NK-92 (cell line): ENCODE measurements around the gene HOXA7.

Experiments used
- DNase-seq: peaks from one replicate; lab custom pipeline; 2025; ENCODE audit not compliant: unreplicated experiment; lab: John Stamatoyannopoulos, UW

Gene HOXA7

DNA sequence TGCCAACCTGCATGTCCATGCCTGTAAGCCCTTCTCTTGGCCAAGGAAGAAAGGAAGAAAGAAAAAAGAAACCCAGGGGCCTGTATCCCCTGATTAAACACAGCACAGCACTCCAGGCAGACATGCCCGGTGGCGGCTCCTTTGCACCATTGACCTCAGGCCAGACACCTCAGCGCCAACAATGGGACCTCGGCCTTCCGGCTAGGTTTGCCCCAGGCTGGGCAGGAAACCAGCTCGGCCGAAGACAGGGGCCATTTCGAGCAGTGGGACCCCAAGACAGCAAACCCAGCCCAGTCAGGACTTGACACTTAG, 14.8 kb upstream of the HOXA7 start:
- no peak for DNase-seq

DNA sequence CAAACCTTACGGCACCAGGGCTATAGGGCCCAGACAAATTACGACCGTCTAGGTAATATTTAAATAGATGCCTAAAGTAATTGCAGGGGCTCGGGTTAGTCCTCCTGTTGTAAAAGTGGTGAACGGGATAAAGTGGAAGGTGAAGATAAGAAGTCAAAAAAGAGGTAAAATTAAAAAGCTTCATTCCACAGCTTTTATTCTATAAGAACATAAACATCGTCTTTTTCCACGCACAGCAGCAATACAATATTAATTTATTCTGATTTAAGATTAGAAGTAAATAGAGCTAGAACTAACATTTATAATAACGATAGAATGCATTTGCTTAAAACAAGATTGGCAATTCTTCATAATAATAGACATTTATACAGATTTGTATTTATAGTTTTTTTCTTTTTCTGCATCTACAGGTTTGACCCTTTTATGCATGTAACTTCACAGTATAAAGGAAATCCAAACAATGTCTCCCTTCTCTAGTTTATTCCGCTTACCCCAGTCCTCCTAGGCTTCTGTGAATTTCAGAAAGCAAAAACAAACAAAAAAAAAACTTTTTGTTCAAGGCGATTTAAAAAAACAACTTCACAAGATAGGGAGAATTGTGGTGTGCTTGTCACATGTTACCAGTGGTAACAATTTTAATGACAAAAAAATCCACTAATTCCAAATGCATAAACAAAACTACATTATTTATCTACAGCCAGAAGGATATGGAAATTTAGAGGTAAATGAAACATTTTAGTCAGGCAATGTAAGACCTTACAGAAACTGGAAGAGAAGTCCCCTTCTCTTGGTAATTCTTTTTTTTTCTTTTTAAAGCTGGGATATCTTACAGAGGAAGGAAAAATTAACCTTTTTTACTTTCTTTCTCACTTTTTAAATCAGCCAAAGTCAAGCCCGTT, 14.2 kb upstream of the HOXA7 start:
- no peak for DNase-seq

DNA sequence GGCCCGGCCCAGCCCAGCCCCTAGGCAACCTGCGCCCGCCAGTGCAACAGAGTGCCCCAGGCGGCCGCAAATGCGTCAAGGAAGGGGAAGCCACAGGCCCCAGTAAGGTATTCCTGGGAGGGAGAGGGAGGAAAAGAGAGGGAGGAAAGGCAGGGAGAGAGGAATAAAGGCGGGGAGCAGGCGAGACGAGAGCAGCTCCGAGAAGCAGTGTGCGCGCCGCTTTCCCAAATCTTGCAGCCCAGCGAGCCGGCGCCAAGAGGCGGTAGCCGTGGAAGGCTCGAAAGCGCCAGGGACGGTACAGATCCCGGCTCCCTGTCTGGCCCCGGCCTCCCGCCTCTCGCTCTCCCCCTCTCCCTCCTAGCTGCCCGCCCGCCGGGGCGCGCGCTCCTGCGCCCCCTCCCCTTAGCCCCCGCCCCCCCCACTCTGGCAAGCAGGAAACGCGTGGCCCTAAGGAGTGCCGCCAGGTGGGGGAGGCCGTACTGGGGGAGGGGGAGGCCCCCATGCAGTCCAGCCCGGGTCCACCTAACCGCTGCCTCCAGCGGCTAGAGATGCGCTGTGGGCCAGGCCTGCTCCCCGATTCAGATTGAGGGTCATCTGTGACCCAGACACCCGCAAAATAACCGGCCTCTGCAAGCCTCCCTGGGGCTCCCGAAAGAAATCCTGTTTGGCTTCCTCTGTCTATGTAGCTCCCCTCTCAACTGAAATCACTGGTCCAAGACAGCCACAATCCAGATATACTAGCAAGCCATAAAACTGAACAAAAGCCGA, 13.4 kb upstream of the HOXA7 start:
- no peak for DNase-seq

DNA sequence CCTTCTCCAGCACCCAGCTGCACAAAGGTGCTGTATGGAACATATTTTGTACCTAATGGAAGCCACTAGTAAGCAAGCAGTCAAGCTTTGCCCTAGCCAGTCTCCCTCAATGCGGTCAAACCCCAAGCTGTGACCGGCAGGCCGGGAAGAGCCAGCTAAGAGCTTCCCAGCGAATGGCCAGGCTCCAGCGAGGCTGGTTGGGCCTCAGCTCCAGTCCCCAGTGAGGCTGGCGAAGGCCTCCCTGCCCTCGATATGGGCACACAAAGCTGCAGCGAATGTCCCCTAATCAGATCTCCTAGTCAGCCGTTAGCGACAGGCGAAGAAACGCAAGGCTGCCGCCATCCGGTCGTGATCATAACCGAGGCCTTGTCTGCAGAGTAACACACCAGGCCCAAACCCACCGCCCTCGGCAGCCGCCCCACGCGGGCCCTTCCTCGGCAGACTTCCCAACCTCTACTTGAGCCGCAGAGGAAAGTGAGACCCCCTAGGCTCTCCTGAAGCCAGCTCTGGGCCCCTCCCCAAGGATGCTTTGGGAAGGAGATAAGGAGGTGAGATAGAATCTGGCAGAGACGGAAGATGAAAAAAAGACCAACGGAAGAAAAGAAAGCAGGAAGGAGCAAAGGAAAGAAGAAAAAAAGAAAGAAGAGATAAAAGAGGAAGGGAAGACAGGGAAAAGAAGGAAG, 11.9 kb upstream of the HOXA7 start:
- no peak for DNase-seq

DNA sequence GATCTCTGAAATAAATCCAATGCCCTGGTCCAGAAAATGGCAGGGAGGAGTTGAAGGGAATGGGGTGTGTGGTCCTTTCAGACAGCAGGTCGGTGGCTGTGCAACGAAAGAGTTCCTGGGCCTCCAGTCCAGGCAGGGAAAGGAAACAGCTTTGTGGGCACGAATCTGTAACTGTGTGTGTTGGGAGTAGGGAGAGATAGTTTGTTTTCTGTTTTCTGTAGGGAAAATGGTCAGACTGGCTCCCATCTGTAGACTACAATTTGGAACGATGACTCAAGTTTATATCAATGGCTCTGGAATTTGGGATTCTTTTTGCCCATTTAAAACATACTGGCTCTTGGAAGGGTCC, 11.4 kb upstream of the HOXA7 start:
- no peak for DNase-seq

DNA sequence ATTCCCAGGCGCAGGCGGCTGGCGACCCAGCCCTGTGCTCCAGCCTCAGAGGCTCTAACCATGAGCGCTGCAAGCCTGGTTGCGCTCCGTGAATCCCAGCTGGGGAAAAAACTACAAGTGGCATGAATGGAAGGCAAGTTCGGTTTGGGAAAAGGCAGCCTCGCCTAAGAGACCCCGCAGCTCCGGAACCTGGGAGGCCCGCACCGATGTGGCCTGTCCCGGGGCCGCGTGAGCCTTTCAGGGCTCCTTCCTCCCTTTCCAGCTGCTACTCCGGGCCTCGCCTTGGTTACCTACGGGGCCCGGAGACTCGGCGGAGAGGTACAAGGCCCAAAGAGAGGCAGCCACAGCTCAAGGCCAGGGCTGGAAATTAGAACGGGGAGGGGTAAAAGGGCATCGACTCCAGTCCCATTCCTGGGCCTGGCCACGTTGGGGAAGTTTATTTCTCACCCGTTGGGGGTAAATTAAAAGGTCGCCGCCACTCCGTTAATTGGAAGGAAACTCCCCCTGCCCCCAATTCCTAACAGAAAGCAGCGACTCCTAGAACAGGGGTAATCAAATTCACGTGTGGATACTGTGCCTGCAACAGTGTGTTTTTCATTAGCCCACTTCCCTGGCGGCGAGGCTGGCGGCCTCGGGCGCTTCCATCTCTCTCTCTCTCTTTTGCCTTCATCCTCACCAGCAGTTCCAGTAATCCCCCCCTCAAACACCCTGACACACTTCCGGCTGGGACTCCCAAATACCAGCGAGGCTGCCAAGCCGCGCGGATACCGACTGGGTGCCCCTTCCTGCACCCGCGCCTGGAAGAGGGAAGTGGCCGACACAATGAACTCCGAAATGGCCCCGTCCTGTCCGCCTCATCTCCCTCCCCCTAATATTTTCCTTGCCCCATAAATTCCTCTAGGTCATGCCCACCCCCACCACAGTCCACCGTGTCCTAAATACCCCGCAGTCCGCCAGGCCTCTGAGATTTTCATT, 10.3 kb upstream of the HOXA7 start:
- no peak for DNase-seq

DNA sequence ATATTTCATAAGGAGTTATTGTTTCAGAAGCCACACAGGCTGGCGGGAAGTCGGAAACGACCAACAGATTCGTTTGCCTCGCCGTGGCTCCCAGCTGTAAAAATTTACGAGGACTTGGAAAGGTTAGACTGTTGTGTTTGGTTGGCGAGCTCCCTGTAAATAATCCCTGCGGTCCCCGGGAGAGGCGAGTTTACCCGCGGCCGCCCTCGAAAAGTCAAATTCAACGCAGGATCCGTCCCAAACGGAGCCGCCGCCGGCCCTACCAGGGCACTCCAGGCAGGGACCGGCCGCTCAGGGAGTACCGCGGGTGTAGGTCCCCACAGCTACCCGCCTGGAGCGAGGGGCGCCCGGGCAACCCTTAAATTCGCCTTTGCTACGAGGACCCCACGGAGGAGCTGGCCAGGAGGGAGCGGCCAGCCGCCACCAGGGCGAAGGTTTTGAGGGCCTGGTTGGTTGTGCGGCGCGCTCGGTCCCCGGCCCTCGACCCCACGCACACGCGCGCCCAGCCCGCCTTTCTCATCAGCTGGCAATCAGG, 9.6 kb upstream of the HOXA7 start:
- no peak for DNase-seq

DNA sequence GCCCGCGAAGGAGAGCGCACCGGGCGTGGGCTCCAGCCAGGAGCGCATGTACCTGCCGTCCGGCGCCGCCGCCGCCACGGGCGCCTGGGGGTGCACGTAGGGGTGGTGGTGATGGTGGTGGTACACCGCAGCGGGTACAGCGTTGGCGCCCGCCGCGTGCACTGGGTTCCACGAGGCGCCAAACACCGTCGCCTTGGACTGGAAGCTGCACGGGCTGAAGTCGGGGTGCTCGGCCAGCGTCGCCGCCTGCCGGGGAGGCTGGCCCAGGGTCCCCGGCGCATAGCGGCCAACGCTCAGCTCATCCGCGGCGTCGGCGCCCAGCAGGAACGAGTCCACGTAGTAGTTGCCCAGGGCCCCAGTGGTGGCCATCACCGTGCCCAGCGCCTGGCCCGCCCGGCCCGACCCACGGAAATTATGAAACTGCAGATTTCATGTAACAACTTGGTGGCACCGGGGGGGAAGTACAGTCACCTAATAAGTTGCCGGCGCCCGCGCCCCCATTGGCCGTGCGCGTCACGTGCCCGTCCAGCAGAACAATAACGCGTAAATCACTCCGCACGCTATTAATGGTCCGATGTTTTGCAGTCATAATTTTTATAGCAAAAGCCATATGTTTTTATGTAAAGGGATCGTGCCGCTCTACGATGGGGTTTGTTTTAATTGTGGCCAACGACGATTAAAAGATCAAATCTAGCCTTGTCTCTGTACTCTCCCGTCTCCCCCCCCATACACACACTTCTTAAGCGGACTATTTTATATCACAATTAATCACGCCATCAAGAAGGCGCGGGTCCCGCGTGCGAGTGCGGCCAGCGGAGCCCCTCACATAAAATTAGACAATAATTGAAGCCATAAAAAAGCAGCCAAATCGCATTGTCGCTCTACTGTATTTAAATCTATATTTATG, 8.9 kb upstream of the HOXA7 start, which contains the start of gene HOXA9:
Gene HOXA9, minus strand, starts transcription at position 449 of the 907 bp plus-strand sequence. Its CDS starts 80 bp downstream, at position 369.
- DNase-seq: no peak

DNA sequence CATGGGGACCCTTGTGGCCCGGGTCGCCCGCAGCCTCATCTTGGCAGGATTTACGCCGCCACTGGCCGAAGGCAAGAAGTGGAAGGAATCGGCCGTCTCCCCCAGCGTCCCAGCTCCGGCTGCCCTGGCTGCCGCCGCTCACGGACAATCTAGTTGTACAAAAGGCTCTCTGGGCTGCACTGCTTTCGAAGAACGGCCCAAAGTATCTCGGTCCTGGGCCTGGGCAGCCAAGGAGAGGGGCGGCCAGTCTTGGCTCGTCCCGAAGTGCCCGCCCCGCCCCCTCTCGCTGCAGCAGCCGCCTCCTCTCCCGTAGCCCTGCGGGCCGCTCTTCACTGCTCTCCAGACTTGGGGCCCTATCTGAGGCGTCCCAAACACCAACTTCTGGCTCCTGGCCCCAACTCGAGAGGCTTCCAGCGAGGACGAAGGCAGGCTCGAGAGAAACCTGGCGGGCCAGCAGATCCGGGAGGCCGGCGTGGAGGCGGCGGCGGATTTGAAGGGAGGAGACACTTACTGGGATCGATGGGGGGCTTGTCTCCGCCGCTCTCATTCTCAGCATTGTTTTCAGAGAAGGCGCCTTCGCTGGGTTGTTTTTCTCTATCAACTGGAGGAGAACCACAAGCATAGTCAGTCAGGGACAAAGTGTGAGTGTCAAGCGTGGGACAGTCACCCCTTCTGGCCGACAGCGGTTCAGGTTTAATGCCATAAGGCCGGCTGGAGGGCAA, 8.1 kb upstream of the HOXA7 start:
- no peak for DNase-seq

DNA sequence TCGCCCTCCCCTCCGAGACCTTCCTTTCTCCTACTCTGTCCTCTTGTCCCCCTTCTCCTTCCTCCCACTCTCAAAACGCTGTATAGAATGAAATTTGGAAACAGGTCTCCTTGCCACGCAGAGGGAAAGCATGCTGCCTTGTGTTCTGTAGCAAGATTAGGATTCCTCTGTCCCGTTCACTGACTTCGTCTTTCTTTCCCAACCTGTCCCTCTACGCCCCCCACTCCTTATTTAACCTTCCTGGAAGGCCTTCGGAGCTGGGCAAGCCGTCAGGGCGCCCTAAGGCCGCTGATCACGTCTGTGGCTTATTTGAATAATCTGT, 7.5 kb upstream of the HOXA7 start:
- no peak for DNase-seq

DNA sequence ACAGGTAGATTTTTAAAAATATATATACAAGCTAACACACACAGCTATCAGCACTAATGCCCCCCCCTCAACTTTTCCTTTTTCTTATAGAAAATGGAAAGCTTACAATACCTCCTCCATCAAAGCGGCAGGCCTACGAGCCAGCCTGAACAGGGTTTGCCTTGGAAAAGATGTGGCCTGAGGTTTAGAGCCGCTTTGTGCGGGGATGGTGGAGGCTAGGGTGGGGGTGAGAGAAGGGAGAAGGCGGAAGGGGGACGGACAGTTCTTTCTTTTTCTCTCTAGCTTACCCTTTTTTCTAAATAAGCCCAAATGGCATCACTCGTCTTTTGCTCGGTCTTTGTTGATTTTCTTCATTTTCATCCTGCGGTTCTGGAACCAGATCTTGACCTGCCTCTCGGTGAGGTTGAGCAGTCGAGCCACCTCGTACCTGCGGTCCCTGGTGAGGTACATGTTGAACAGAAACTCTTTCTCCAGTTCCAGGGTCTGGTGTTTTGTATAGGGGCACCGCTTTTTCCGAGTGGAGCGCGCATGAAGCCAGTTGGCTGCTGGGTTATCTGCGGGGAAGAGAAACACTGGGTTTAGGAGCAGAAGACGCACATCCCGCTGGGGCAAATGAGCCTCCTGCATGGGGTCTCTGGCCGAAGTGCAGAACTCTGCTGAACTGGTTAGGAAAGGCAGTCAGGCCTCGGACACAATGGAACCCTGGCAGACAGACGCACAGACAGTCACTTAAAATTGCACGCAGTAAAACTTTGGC, 7.0 kb upstream of the HOXA7 start:
- no peak for DNase-seq

DNA sequence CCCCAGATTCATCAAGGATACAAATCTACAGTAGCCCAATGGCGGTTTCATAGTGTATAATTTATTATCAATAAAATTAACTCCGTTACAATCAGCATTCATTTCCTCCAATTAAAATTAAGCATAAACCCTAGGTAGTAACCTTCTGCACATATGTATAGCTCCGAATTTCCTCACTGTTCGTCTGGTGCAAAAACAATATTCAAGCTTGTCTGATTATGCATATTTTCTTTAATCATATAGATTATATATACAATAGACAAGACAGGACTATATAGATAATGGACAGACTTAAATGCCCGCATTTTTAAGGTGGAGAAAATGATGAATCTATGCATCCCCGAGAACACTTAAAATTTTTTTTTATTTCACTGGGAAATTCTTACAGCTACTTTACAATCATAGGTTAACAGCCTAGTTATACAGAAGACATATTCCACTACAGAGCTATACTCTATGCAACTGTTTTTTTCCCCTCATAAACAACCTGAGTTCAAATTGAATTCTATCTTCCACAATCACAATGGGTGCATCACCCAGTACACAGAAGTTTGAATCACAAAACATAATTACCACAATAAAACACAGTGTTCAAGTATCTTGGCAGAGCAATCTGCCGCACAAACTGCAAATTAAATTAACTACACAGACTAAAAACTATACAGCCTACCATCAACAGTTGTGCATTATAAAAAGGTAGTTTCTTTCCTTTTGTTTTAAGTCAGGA, 6.2 kb upstream of the HOXA7 start:
- no peak for DNase-seq

DNA sequence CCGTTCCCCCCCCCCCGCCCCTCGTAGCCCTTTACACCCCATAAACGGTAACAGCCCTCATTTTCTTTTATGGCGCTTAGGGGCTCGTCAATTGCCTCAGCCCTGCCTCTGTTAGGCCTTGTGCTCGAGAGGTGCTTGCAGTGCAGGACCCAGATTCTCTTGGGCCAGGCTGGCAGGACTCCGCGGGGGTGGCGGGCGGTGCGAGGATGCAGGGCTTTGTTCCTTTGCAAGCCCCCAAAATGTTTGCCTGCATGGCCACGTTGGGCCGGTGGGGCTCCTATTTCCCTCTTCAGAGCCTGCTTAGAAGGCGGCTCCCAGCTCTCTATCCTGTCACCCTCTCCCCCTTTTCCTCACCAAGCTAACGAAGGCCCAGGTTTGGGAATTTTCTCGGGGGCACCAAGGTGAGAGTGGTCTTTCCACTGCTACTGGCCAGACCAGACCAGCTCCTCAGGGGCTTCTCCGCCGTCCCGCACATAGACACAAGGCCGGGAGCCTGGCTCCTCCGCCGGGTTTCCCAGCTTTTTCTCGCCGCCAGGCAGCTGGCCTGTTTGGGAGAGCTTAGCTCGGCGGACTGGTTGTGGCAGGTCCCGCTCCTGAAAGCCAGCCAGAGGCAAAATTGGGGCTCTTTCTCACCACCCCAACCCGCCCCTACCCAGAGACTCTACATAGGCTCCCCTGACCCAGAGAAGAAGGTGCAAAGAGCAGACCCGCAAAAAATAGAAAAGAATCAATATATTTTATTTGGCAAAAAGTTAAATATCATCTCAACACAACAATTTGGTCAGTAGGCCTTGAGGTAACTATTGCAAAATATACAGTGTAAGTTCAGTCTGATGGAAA, 5.5 kb upstream of the HOXA7 start:
- no peak for DNase-seq

DNA sequence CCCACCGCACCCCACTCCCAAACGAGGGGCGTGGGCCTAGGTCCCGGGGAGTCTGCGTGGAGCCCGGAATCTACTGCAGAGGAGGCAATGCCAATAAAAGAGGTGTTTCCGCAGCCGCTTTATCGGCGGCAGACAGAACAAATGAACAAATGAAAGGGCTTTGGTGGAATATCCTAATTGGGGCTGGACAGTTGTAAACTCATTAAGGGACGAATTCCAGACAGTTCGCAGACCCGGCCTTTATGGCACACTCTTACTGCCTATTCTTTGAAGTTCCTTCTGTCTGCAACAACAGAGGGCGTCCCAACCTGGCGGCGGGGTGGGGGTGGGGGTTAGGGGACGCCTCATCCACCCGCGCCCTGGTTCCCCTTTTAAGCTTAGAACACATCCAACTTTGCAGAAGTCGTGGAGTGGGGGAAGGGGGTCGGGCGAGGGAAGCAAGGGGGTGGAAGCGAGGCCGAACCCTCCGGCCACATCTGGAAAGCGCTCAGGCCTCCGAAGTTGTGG, 4.8 kb upstream of the HOXA7 start:
- DNase-seq: no peak

DNA sequence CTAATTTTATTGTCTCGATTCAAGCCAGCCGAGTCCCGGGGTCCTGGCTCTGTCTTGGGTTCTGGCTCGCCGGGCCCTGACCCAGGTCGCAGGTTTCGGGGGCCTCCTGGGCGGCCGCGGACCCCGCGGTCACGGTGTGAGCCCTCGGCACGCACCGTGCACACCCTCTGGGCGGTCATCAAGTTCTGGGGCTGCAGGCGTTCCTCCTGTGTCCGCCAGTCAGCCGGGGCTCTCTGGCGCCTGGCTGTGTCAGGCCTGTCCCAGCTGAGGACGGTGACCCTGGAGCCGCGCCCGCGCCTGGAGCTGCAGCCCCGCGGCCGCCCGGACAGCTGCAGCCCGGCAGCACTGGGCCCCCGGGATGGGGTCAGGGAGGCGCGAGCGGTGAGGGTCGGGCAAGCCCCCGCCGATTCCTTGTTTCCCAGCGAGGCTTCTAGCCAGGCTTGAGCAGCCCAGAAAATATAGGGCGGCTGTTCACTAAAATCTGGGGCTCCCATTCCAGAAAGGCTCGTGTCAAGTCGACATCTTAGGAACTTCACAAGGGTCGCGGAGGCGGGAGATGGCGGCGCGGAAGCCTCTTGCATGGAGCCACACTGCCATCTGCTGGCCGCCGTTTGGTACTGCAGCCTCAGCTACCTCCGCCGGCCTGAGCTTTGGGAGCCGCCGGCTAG, 4.2 kb upstream of the HOXA7 start:
- DNase-seq: no peak

DNA sequence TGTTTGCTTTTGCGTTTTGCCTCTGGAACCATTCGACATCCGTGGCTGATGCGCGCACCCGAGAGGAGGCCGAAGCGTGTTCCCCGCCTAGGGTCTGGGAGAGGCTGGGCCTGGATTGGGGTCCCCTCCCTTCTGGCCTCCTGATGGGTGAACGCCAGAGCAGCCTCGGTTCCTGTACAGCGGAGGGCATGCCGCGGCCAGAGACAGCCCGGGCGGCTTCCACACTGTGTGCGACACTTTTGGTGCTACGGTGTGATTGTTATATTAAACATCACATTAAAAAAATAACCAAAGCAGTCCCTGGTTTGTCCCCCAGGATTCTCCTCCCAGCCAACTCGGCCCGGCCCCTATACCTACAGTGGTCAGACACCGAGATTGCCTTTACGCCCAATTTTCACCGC, 3.7 kb upstream of the HOXA7 start:
- no peak for DNase-seq
